ENCODE results near the gene XYLB.

DNA sequence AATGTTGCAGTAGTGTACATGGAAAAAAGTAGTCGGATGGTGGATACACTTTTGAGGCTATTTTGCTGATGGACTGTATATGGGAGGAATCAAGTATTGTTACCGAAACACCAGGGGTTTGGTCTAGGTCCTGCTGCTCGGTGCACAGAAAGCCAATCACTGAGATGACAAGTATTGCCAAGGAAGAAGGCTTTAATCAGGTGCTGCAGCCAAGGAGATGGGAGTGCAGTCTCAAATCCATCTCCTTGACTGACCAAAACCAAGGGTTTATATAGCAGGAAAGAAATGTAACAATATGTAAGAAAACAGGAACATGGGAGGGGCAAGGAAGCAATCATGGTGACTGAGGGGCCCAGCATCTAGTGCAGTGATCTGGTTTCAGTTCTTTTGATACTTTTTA, 104.3 kb downstream of the XYLB start:
- no peak for TF ChIP-seq POLR2A (IDR thresholded peaks at IDR 0.05)
- TF ChIP-seq, protein P1, sequence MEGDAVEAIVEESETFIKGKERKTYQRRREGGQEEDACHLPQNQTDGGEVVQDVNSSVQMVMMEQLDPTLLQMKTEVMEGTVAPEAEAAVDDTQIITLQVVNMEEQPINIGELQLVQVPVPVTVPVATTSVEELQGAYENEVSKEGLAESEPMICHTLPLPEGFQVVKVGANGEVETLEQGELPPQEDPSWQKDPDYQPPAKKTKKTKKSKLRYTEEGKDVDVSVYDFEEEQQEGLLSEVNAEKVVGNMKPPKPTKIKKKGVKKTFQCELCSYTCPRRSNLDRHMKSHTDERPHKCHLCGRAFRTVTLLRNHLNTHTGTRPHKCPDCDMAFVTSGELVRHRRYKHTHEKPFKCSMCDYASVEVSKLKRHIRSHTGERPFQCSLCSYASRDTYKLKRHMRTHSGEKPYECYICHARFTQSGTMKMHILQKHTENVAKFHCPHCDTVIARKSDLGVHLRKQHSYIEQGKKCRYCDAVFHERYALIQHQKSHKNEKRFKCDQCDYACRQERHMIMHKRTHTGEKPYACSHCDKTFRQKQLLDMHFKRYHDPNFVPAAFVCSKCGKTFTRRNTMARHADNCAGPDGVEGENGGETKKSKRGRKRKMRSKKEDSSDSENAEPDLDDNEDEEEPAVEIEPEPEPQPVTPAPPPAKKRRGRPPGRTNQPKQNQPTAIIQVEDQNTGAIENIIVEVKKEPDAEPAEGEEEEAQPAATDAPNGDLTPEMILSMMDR (IDR thresholded peaks at IDR 0.05) = no peak

Data from upper lobe of left lung (tissue), 4 donors.